RPMI7951 (cell line): ENCODE results near the gene ATOX1. TPM values are rescaled to one million over a fixed set of nuclear protein-coding genes. Genes with fewer than 3 reads are reported as not detected.
"Not testable (repeated sequence)": the region's sequence is repeated elsewhere in the genome, so short reads cannot be mapped to it uniquely, and the experiment has no call there.

Source experiments
- DNase-seq: peaks from one replicate; pipeline ENCODE4 v3.0.0-alpha.2; 2012; ENCODE audit warnings: low read depth
- total RNA-seq: library from RNA; depleted of rRNA; stranded (reverse); fragments of >200 nt; shearing (Covaris generic); gene quantifications from 2 replicates; pipeline ENCODE4 v1.2.3, GENCODE V29; 2014

The ATOX1 gene
- total RNA-seq, 1 experiment from 2014 or later, result 156 TPM

DNA sequence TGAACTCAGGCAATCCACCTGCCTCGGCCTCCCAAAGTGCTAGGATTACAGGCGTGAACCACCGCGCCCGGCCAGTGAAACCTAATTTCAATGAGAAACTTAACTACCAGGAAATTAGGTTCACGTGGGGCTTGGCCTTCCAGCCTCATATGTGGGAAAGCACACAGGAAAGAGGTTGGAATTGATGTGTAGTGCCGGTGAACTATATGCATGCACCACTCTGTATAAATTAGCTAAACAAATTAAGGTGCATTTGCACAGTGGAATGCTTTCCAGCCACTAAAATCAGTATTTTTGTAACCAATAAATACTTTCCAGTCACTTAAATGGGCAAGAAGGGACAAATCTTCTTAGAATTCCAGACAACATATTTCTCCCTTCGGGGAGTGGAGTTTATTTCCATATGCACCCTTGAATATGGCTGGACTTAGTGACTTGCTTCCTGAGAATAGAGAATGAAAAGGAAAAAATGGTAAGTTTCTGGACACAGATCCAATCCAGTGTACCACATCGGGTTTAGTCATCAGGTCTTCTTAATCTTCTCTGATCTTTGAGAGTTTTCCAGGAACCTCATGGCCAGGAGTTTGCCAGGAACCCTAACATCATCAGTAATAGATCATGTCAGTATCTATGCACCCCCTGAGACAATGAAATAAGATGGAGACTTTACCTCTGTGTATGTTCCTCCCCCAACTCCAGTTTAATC, 24.9 kb downstream of the ATOX1 start:
- peak; percentile 69 for DNase-seq

DNA sequence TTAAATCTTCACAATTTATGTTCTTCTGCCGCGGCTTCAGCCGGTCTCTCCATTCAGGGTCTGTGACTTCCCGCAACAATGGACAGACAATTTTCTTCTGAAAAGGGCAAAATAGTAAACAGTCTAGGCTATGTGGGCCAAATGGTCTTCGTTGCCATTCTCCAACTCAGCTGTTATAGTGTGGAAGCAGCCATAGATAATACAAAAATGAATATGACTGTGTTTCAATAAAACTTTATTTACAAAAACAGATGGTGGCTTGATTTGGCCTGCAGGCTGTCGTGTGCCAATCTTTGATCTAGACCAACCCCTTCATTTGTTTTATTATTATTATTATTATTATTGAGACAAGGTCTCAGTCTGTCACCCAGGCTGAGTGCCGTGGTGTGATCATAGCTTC, 28.1 kb downstream of the ATOX1 start:
- DNase-seq, result no peak

DNA sequence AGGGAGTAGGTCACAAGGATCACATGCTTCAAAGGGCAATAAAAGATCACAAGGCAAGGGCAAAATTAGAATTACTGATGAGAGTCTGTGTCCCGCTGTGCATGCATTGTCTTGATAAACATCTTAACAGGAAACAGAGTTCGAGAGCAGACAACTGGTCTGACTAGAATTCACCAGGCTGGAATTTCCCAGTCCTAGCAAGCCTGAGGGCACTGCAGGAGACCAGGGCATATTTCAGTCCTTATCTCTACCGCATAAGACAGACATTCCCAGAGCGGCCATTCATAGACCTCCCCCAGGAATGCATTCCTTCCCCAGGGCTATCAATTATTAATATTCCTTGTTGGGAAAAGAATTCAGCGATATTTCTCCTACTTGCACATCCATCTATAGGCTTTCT, 28.8 kb downstream of the ATOX1 start:
- peak; percentile 62 for DNase-seq

DNA sequence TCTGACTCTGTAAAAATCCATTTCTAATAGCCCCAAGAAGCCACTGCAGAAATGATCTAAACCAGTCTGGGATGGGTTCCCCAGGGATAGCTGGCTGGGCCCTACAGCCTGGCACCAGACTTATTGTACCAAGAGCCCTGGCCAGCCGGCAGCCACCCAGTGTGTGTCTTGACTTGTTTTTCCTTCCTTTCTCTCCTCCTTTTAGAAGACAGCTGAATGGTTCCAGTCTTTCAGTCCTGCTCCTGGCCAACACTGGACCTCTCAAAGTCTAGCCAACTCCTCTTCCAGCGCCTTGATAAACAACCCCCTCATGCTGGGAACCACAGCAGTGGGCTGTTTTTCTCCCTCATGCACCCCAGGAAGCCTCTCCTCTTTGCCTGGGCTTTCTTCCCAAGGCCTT, 34.1 kb downstream of the ATOX1 start:
- DNase-seq, result no peak

DNA sequence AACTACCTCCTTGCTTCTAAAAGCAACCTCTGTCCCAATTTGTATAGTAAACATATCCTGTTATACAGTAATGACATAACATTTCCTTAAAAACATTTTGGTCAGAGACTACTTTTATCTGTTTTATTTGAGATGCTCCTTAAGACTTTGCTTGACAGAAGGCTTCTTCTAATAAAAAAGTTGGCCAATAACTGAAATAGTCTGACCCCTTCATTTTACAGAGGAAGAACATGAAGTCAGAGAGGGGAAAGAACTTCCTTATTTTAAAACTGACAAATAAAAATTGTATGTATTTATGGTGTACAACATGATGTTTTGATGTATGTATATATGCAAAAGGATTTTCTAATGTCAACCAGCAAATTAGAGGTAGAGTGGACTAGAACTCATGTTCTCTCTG, 35.9 kb downstream of the ATOX1 start:
- DNase-seq, result no peak

DNA sequence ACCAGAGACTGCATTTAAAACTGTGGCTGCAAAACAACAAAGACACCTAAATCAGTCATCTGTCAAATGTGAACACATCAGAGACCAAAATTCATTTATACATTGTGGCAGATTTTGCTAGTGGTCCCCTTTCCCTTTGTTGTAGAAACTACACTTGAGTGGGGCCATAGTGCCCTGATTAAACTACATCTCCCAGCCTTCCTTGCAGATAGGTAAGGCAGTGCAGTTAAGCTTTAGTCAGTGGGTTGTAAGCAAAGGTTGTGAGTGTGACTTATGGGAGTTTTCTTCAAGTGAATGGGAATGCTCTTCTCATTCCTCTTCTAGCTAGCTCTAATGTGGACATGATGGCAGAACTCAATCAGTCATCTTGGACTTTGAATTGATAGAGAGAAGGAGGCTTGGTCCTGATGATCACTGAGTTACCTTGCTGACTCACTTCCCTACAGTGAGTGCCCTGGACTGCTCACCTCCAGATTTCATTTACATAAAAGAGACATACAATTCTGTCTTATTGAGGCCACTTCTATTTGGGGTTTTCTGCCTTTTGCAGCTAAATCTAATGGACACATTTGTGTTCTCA, 36.5 kb downstream of the ATOX1 start:
- no peak for DNase-seq

DNA sequence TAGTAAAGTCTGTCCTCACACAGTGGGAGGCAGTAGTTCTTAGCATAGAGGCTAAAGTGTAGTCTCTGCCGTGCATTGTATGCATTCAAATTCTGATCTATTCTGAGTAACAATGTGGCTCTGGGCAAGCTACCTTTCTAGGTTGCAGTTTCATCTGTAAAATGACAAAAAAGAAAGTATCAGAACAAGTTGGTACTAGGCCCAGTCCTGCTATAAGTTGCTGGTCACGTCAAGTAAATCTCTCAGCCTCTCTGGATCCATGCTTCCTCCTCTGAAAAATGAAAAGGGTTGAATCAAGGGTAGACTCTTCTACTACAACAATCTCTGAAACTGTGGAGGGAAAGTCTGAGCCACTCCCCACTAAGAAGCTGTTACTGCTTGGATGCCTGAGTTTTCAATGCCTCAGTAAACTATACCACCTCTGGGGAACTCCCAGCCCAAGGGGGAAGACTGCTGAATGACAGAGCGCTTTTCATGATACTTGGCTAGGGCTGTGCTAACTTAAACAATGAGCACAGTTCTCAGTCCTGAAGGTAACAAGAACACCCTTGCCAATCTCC, 37.3 kb downstream of the ATOX1 start:
- DNase-seq, result no peak

DNA sequence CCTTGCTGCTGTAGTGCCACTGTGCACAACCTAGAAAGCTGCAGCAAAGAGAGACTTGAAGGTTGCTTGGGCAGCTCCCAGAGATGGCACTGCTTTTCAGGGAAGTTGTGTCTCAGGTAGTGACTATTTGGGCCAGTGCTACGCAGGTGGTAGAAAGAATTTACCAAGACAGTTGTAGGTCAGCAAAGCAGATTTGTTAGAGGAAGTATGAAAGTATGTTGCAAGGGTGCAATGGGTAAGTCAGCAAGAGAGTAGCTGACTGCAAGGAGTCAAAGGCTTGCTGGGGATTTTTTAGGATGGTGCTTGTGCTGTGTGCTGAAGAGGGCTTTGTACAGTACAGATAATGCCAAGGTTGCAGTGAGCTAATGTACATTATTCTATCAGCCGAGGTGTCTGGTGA, 38.2 kb downstream of the ATOX1 start:
- DNase-seq, result no peak

DNA sequence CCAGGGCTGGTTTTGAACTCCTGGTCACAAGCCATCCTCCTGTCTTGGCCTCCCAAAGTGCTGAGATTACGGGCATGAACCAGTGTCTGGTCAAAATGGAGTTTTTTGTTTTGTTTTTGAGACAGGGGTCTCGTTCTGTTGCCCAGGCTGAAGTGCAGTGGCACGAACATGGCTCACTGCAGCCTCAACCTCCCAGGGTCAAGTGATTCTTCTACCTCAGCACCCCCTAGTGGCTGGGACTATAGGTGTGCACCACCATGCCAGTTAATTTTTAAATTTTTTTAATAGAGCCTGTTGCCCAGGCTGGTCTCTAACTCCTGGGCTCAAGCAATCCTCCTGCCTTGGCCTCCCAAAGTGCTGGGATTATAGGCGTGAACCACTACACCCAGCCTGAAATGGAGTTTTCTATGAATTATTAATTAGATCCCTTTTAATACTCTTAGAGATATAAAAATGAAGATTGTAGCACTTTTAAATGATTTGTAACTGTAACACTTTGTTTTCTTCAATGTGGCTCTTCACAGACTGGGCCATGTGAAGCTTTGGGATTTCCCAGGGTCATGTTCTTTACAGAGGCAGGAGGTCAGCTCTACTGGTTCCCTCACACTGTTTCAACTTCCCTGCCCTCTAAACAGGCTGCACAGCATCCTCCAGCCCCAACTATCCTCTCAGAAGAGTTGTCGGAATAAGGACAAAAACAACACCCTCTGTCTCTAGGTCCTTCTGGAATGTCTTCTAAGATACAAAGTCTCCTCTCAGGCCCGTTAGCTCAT, 39.0 kb downstream of the ATOX1 start:
- DNase-seq, result peak; percentile 56

DNA sequence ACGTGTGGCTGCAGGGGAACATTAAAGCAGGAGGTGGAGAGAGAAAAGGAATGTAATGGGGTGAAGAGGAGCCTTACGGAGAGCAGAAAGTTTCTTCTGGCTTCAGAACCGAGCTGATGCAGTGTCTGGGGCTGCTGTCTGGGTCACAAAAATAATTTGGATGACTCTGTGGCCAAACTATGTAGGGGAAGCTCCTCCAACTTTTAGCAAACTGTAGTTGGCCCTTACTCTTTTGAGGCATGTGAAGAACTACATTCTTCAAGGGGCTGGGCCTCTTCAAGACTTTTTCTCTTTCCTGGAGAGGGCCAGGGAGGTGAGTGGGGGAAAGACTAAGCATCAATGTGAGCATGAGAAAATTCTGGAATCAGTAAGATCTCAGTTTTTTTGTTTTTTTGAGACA, 39.8 kb downstream of the ATOX1 start:
- DNase-seq, result no peak

DNA sequence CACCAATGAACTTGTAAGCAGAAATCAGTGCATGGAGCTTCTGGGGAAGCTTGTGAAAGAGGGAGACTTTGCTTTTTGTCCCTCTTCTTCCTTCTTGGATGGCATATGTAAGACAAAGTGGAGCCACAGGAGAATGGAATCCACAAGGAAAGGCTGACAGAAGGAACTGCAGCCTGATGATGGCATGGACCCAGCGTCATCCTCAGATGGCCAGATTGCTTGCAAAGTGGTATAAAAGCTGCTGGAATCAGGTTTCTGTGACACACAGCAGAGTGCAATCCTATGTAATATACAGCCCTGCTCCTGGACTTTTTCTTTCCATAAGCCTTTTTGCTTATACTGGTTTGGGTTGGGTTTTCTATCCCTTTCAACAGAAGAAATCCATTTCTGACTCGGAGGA, 40.3 kb downstream of the ATOX1 start:
- DNase-seq, result no peak

DNA sequence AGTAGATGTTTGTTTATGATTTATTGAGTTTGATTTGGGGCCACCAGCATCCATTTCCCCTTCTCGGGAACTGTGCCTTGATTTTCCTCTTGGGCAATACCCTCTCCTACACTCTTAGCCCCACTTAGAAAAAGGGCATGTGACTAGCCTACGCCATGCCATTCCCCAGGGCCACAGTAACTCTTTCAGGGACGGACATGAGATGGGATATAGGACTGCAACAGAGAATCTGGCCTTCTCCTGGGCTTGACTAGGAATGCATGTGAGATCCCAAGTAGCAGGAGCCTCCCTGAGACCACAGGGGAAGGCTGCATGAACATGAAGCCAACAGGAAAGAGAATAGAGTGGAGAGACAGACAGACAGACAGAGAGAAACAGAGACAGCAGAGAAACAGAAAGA, 41.0 kb downstream of the ATOX1 start:
- no peak for DNase-seq

DNA sequence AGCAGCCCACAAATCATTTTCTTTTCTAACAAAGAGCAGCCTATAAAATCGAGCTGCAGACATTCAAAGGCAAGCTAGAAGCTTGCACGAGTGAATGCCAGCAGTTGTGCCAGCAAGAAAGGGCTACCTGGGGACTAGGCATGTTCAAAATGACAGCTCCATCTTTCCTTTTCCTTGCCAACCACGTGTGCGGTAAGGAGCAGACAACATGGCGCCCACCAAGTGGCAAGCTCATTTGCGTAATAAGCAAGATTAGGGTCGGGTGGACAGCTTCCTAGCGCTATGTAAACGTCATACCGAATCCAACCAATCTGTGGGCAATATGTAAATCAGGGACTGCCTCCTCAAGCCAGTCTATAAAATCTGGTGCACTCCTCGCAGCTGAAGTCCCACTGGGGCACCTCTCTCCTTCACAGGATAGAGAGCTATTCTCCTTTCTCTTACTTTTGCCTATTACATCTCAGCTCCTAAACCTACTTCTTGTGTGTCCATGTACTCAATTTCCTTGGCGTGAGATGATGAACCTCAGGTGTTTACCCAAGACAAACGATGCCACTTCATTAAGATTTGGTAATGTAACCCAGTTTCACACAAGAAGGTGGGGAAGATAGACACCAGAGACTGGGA, 49.2 kb downstream of the ATOX1 start:
- no peak for DNase-seq

DNA sequence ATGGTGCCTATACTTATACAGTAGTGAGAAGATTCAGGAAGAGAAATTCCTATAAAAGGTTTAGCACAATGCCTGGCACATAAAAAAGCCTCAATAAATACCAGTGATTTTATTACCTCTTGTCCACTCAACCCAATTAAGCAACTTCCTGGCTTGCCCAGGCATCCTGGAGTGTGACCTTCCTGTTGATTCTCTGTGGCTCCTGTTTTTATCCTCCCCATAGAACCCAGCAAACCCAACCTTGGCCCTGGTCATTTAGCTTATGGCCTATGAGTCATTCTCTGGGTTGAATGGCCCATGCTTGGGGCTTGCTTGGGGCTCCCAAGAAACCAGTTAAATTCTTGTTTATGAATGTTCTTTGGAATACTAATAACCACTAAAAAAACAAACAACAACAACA, 50.3 kb downstream of the ATOX1 start:
- DNase-seq, result peak; percentile 81

DNA sequence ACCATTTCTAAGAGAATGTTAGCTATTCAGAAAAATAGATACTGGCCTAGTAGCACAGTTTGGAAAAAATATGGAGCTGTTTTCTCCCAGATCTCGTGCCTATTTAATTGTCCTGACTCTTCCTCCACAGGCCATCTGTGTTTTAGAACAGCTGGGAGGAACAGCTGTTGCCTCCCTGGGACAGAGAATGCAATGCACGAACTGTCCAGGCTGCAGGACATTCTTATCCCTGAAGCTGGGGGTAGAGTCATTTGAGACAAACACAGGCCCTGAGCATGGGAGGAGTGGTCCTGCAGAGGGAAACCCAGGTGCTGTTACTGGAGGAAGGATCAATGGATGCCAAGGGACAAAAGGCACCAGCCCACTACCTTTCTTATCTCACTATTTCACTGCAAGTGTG, 50.9 kb downstream of the ATOX1 start:
- DNase-seq, result peak; percentile 65

DNA sequence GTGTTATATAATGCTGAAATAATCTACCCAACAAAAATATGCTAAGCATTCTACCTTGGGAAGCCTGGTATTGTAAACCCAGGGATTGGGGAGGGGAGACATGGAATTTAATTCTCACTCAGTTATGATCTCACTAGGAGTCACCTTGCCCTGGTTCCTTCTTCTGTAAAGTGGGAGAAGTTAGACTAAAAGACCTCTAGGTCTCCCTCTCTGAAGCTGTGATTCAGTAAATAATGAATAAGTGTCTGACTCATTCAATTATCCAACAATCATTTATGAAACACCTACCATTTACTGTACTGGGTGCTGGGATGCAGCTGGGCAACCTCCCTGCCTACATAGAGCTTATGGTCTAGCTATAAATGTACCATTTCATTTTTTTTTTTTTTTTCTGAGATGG, 51.5 kb downstream of the ATOX1 start:
- no peak for DNase-seq

DNA sequence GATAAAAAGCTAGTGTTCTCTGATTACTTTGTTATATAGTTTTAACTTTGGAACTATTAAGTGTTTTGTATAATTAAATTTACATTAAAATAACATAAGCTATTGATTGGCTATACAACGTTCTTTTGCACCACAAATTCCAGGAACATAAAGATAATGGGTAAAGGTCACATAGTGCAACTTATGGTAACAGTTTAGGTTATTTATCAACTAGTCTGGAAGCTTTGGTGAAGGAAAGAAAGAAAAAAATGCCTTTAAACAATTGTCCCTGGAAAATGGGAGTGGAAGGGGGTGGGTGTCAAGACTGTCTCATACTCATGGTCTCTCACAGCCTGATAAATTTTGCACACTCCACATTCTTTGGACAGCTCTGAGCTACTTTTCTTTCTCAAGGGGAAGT, 54.7 kb downstream of the ATOX1 start:
- no peak for DNase-seq

DNA sequence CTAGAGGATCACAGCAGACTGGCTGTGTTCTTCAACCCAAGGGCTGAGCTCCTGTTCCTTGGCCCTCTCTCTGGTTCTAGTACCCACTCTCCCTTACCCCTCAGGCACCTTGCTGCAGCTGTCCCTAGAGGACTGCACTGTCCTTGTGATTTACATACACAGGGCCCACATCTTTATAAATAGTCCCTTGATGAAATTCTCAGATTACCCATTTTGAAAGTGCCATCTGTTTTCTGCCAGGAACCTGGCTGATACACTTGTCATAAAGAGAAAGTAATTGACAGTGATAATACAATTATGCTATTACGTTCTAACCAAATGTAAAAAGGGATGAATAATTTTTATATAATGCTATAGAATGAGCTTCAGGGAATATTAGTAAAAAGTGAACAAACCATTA, 55.2 kb downstream of the ATOX1 start:
- DNase-seq, result no peak

DNA sequence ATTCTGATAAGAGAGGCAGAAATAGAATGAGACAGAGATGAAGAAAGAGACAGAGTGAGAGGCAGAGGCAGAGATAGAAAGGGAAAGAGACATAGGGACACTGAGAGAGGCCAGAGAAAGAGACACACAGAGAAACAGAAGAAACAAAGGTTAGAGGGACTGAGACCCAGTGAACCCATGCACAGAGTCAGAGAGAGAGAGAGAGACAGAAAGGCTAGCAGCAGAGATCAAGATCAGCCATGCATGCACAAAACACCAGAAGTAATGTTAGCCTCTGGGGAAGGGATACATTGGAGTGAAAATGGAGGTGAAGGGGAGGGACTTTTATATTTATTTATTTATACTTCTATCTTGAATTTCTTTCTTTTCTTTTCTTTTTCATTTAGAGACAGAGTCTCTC, 57.6 kb downstream of the ATOX1 start:
- no peak for DNase-seq

DNA sequence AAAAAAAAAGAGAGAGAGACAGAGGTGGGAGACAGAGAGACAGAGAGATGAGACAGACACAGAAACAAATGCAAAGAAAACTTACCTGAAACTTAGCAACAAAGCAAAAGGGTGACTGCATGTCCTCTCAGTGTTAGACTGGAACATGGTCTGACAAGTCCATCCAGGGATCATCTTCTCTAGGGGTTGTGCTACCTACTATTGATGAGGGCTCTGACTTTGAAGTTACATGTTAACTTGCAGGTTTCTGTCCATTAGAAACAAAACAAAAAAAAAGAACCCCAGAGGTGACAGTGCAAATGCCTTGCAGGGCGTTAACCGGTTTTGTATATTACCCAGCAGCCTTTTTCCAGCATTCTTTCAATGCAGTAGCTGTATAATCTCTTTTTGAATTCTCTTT, 58.1 kb downstream of the ATOX1 start:
- no peak for DNase-seq

DNA sequence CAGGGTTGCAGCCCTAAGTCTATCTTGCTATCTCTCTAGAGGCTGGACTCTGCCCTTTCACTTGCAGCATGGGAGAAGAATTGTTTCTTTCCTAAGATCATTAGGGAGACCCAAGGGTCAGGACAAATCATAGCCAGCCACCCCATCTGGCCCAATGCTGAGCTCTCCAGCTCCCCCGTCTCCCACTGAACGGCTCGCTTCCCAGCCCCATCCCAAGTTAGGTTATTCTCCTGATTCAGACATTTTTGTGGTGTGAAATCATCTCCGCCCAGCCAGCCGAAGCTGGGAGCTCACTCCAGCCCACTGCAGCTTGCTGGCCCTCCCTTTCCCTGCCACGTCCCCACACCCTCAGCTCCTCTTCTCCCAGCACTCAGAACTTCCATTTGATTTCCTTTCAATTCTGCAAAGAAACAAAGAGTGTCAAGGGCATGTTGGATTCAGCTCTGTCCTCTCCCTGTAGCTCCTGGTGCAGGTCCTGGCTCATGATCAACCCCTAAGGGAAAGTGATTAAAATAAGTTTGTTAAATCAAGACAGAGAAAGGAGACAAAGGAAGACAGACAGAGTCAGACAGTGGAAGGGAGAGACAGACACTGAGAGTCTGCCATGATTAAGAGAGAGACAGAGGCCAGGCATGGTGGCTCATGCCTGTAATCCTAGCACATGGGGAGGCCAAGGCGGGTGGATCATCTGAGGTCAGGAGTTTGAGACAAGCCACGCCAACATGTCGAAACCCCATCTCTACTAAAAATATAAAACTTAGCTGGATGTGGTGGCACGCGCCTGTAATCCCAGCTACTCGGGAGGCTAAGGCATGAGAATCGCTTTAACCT, 59.1 kb downstream of the ATOX1 start:
- peak; percentile 98 for DNase-seq

DNA sequence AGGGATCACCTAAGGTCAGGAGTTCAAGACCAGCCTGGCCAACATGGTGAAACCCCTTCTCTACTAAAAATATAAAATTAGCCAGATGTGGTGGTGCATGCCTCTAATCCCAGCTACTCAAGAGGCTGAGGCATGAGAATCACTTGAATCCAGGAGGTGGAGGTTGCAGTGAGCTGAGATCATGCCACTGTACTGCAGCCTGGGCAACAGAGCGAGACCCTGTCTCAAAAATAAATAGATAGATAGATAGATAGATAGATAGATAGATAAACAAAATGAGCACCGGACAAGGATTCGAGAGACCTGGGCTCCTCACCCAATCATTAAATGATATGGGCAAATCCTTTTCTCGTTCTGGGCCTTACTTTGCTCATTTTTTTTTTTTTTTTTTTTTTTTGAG, 60.4 kb downstream of the ATOX1 start:
- DNase-seq, result not testable (repeated sequence)
